RWPE2 (cell line): ENCODE results near the gene RBPMS2.

ENCODE experiments used
- ATAC-seq: fragments of 200-7000 bp; cut with Tn5 transposase; 3 replicates; pipeline ENCODE4 v1.9.1; 2021; ENCODE audit warnings: low read depth
- DNase-seq: peaks from one replicate; pipeline ENCODE4 v3.0.0-alpha.2; 2020; ENCODE audit warnings: low spot score
- H3K27ac ChIP-seq: fragments of 450-650 bp; 2 replicates; pipeline ENCODE4 v1.5.1; 2017; ENCODE audit warnings: mild to moderate bottlenecking; ENCODE audit not compliant: poor library complexity, severe bottlenecking
- H3K27me3 ChIP-seq: fragments of 250-450 bp; sonication (Bioruptor Pico); 2 replicates; pipeline ENCODE4 v1.5.1; 2021; ENCODE audit warnings: mild to moderate bottlenecking, moderate library complexity; ENCODE audit not compliant: insufficient read depth, poor library complexity, severe bottlenecking
- H3K36me3 ChIP-seq: fragments of 250-450 bp; sonication (Bioruptor Pico); 2 replicates; pipeline ENCODE4 v1.5.1; 2020; ENCODE audit warnings: low read depth, mild to moderate bottlenecking, moderate library complexity
- H3K4me1 ChIP-seq: fragments of 250-450 bp; sonication (Bioruptor Pico); 2 replicates; pipeline ENCODE4 v1.5.1; 2021; ENCODE audit warnings: mild to moderate bottlenecking, moderate library complexity; ENCODE audit not compliant: insufficient read depth, poor library complexity, severe bottlenecking
- H3K4me3 ChIP-seq: fragments of 250-450 bp; sonication (Bioruptor Pico); 2 replicates; pipeline ENCODE4 v1.5.1; 2021; ENCODE audit warnings: mild to moderate bottlenecking, moderate library complexity; ENCODE audit not compliant: severe bottlenecking
- H3K9me3 ChIP-seq: fragments of 250-450 bp; sonication (Bioruptor Pico); 2 replicates; pipeline ENCODE4 v1.5.1; 2021; ENCODE audit warnings: mild to moderate bottlenecking, moderate library complexity; ENCODE audit not compliant: severe bottlenecking
- CTCF ChIP-seq: fragments of 450-650 bp; IDR thresholded peaks from one replicate; pipeline ENCODE4 v1.5.1; 2017; ENCODE audit warnings: mild to moderate bottlenecking, moderate library complexity; ENCODE audit not compliant: poor library complexity, severe bottlenecking

RBPMS2 gene

GRCh38 chr15:64766058-64766457, 9.3 kb downstream of the RBPMS2 start:
- Histone ChIP-seq H3K9me3 (no peaks in the 10 kb centered on the region), H3K27ac (no peak overlapping the region)
- no peak for DNase-seq

DNA sequence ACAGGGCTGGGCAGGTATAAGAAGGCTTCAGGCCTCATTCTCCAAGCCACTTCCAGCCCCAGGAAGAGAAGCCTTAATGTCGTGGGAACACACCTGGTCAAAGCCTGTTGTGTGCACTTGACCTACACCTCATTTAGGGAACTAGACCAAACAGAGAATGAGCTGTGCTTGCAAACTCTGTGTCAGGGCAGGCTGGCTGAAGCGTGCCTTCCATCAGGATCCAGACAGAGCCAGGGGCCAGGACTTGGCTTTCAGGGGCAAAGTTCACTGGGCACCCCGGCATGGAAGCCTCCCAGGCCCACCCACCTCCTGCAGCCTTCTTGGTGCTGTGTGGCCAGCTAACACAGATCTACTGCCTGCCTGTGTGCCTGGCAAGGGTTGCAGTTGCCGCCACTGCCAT, 11.5 kb downstream of the RBPMS2 start:
- no peak for ATAC-seq
- no peaks in the 10 kb centered on the region for H3K9me3 ChIP-seq
- H3K4me1 ChIP-seq, result no peaks in the 10 kb centered on the region
- TF ChIP-seq CTCF, result no peak
- H3K36me3 ChIP-seq, result no peaks in the 10 kb centered on the region
- no peak overlapping the region for H3K4me3 ChIP-seq
- DNase-seq, result no peak
- no peaks in the 10 kb centered on the region for H3K27me3 ChIP-seq
- H3K27ac ChIP-seq, result no peak overlapping the region

More at GRCh38 chr15:64766058-64766457, 9.3 kb downstream of the RBPMS2 start:
- no peaks in the 10 kb centered on the region for H3K27me3 ChIP-seq
- H3K36me3 ChIP-seq, result no peaks in the 10 kb centered on the region
- H3K4me1 ChIP-seq, result no peaks in the 10 kb centered on the region
- no peak for ATAC-seq
- no peak overlapping the region for H3K4me3 ChIP-seq
- TF ChIP-seq CTCF, result no peak

DNA sequence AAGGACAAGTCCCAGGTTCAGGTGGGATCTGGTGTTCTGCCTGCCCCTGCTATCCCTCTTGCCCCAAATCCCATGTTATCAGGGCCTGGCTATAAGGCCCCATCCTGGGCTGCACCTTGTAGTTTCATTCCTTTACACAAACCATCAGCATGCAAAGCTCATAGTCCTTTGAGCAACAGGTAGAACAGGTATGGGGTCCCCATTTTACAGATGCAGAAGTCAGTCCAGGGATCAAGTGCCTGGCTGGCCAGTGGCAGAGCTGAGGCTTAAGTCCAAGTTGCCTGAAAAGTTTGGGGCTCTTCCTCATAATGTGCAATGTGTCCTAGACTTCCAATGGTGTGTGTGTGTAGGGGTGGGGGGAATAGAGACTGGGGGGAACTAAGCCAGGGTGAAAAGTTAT, 11.9 kb downstream of the RBPMS2 start:
- DNase-seq (no peak), ATAC-seq (no peak)
- no peak for TF ChIP-seq CTCF
- Histone ChIP-seq H3K36me3 (no peaks in the 10 kb centered on the region), H3K9me3 (no peaks in the 10 kb centered on the region), H3K4me3 (no peak overlapping the region), H3K27ac (no peak overlapping the region), H3K27me3 (no peaks in the 10 kb centered on the region), H3K4me1 (no peaks in the 10 kb centered on the region)

- Histone ChIP-seq H3K27ac (no peak overlapping the region), H3K4me3 (no peak overlapping the region), H3K27me3 (no peaks in the 10 kb centered on the region), H3K36me3 (no peaks in the 10 kb centered on the region), H3K4me1 (no peaks in the 10 kb centered on the region), H3K9me3 (no peaks in the 10 kb centered on the region)
- ATAC-seq, result no peak
- TF ChIP-seq CTCF, result no peak
- no peak for DNase-seq
Measured at GRCh38 chr15:64763021-64763420, 12.4 kb downstream of the RBPMS2 start.

GRCh38 chr15:64762546-64762945, 12.8 kb downstream of the RBPMS2 start:
- H3K4me1 ChIP-seq, result no peaks in the 10 kb centered on the region
- no peaks in the 10 kb centered on the region for H3K27me3 ChIP-seq
- DNase-seq (no peak), ATAC-seq (no peak)
- TF ChIP-seq CTCF, result no peak
- no peak overlapping the region for H3K27ac ChIP-seq
- H3K36me3 ChIP-seq, result no peaks in the 10 kb centered on the region
- no peaks in the 10 kb centered on the region for H3K9me3 ChIP-seq
- H3K4me3 ChIP-seq, result no peak overlapping the region
